Measurements from ENCODE around the gene GPR141.
A peak's percentile ranks its signal among the peaks of the same experiment; 100 is the strongest.

GPR141 gene

DNA sequence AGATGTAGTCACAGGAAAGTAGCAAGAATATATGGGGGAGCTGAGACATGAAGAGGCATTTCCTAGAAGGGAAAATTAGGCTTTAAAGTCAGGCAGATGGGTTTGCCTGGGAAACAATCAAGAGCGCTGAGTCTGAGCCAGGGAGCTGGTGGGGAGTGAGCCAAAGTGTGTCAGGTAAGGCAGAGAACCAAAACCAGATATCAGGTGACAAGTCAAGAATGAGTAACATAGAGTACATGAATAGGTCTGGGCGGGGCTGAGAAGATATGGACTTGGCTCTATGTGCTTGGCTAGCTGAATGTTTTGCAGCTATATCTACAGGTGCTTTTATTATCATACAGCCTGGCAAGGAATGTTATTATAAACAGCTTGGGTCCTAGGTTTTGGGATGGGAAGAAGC, 49.3 kb downstream of the GPR141 start:
- no peak for DNase-seq

DNA sequence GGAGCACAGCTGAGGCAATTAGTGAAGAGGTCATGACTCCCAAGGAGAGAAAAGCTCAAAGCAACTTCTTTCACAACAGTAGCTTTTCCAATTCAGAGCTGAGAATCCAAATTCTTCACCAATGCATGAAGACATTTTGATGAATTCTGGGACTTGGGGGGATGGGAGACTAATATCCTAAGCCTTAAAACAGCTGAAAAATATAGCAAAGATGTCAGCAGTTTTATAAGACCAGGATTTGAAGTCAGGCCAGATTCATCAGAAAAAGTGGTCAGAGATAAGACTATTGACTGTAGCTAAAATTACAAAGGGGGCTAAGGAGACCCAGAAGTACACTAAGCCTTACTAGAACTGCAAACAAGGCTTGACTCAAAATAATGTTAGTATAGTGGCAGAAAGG, 51.6 kb downstream of the GPR141 start:
- DNase-seq = no peak

DNA sequence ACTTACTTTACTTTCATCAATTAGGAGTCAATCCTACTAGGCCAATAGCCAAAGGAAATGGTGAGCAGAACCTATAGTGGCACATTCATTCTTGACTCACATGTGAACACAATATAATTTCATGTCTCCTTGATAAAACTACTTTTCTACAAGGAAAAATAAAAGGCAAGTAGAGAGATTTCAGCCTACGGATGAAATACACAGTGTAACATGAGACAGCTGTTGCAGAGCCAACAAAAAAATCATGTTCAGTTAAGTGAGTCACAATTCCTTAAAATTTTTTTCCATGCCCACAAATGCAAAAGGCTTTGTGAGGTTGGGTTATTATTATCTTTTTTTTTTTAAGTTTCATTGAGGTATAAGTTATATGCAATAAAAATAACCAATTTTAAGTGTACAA, 54.8 kb downstream of the GPR141 start:
- no peak for DNase-seq

DNA sequence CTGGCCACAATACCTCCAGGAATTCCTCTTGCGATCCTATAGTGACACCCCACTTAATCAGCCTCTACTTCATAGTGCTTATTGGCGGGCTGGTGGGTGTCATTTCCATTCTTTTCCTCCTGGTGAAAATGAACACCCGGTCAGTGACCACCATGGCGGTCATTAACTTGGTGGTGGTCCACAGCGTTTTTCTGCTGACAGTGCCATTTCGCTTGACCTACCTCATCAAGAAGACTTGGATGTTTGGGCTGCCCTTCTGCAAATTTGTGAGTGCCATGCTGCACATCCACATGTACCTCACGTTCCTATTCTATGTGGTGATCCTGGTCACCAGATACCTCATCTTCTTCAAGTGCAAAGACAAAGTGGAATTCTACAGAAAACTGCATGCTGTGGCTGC, 56.8 kb downstream of the GPR141 start:
- no peak for DNase-seq

DNA sequence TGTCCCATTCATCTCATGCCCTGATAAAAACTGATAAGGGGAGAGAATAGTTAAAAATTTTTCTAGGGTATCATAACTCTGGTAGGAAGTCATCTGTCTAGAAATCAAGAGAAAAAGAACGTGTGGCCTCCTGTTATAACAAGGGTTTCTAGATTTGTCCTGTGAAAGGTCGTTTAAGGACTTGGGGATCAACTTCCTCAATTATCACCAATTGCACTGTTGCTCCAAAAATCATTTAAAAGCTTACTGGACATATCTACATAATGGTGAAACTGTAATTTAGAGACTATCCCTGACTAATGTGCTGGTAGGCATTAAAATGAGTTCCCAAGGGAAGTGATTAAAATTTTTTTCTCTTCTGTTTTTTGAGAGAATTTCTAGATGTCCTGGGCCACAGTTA, 58.2 kb downstream of the GPR141 start:
- no peak for DNase-seq

DNA sequence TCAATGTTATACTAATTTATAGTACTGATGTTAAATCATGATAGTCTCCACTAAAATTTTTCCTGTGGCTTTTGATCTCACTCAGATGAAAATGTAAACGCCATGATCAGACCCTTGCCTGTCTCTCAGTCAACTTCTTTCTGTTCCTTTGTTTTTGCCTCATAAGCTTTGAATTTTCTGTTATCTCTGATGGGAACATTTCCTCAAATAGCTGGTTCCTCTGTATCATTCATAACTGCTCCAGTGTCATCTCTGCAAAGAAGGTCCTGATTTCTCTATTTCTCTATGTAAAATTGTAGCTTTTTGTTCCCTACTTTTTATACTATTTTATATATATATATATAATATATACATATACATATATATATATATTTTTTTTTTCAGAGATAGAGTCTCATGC, 67.5 kb downstream of the GPR141 start:
- no peak for DNase-seq

DNA sequence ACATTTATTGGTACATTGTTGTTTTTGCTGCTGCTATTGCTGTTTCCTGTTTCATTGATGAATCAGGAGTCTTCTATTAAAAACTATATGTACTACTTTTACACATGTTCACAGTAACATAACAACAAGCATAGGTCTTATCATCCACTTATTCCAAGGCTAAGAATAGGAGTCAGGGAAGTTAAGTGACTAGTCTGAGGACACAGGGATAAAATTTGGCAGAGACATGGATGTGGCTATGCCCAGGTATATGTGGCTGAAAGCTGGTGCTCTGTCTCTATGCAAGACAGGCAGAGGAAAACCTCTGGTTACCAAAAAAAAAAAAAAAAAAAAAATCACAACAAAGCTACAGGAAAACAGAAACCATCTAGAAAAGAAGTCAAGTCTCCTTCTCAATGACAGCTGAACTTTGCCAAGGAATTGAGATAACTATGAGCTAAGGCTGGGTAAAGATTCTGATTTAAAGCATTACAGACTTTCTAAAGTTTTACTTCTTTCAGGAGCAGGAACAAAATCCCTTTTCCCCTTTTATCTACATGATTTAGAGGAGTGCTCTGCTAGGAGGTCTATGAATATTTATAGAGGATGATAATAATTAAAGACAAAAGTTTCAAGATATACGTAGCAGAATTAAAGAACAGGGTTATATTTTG, 70.0 kb downstream of the GPR141 start:
- DNase-seq = no peak

DNA sequence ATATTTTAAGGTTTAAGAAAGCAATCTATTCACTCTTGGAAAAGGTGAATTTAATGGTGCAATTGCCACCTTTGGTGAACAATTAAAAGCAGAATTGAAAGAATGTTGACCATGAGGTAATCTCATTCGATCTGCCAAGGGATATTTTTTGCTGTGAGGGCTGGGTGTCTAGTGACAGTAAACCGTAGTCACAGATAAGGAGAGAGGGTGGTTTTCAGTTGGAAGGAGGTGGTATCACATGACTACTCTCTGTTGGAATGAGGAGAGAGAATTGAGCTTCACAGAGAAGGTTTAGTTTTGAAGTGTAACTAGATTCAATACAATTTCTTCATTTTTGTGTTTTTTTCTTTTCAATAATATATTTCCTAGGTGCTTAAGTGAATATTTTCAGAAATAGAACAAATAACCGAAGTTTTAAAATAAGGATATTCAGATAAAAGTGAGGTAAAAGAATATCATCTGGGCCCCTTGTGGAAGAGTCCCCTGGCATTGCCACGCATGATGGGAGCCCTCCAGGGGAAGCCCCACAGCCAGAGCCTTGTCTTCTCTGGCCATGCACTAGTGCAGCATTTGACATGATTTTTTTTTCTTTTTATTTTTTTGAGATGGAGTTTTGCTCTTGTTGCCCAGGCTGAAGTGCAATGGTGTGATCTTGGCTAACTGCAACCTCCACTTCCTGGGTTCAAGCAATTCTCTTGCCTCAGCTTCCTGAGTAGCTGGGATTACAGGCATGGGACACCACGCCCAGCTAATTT, 73.4 kb downstream of the GPR141 start:
- no peak for DNase-seq

DNA sequence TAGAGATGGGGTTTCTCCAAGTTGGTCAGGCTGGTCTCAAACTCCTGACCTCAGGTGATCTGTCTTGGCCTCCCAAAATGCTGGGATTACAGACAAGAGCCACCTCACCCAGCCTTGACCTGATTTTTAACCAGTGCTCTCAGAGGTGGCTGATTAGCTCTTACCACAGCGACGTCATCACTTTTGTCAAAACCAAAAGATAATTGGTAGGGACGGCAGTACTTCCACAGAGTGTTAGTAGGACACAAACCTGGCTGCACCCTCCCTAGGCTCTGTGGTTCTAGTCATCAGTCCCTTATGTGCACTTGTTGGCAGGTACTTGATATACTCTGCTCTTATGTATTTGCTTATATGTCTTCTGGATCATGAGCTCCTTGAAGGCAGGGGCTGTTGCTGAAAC, 74.0 kb downstream of the GPR141 start:
- no peak for DNase-seq

DNA sequence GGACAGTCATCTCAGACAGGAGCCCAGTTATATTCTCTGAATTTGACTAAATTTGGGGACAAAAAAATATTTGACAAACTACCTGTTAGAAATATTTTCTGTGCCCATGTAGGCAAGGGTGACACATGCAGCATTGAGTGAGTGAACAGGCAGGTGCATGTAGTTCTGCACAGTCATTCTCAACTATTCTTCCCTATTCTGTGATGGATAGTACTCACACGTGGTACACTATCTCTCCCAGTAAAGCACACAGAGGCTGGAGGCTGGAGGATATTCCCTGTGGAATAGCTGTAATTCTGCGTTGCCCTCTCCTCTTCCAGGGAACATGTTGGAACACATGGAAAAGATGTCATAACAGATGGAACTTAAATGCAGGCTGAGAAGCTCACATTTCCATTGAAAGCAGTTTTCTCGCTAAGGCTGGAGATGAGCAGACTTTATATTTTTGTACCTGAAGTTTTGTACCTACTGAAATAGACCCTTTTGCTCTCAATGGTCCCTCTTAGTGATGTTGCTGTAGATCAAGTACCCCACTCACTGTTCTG, 75.0 kb downstream of the GPR141 start:
- no peak for DNase-seq

DNA sequence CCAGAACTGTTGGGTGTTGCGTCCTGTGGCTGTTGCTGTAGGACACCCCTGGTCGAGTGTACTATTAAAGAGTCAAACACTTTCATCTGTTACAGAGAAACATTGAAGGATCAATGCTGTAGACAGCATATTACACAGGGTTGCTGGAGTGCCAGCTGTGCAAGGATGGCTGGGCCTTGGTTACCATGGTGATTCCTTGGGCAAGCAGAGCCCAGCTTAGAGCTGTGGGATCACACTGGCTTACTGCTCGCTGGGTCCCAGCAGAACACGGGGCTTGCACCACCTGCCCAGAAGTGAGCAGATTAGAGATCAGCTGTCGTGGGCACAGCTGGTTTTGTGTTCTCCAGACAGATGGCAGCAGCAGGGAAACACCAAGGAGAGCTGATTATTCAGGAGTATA, 76.0 kb downstream of the GPR141 start:
- peak in 1 of 2 experiments; percentile 5 for DNase-seq

DNA sequence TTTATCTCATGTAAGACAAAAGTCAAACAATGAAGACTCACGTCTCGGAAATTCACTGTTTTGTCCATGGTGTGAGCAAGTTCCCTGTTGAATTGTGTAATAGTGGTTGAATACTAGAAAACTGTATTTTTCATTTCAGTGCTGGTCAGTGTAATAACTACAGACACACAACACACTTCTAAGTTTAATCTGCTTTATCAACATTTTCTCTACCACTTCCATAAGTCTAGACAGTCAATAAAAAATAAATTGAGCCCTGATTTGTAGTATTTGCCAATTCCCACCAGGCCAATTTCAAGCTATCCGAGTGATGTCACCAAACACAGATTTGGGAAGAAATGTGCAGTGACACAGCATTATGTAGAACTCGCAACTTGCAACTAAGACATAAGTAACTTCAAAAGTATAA, 81.9 kb downstream of the GPR141 start:
- DNase-seq = no peak

DNA sequence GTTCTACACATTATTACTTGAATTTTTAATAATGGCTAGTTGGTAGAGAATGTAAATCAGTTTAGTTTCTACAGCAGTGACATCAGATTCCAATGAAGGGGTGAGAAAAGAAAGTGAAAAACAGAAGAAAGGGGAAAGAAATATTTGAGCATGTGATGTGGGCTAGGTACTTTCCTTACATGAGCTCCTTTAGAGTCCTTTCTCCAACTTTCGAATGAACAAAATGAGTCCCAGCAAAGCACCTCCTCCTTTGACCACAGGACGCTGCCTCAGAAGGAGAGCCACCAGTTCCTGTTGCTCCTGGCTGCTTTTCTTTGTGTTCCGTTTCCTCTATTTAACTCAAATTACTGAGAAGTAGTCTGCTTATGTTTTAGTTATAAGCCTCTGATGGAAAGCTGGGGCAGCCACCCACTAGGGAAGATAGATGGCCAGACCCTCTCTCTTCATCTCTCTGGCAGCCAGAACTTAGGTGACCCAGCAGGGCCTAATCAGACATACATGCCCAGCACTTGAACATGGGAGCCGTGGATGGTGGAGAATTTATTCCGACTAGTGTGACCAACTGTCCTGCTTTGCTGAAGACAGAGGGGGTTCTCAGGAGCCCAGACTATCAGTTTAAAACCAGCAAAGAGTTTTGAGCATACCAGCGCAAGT, 82.4 kb downstream of the GPR141 start:
- DNase-seq = no peak

DNA sequence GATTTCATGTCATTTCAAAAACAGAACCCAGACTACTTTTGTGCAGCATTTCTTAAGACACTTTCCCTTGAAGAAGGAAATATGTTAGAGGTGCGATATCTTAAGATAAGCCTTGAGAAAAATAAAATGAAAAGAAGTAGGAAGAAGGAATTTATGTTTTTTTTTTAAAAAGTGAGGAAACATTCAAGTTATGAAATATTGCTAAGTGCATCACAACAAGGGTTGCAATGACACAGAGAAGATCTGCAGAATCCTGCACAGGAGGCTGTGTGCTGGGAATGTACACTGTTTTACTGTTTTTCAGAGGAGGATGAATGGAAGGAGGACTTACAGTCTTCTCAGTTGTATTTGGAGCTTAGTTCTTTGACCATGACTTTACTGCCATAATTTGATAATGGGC, 85.0 kb downstream of the GPR141 start:
- DNase-seq = no peak

DNA sequence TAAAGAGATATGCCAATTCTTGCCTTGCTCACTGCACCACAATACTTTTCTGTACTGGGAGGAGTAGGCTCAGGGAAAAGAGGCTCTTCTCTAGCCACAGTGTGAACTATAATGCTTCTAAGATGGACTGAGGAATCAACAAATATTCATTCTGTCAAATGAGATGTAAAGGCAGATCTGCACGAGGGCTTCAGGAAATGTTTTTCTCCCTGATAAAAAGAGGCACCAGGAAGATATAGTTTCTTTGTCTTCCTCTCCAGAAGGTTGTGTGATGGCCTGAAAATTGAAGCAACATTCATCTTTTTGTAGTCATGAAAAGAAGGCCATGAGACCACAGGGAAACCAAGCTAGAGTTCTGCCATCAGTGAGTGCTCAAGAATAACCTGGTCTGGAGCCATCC, 85.7 kb downstream of the GPR141 start:
- DNase-seq = no peak

DNA sequence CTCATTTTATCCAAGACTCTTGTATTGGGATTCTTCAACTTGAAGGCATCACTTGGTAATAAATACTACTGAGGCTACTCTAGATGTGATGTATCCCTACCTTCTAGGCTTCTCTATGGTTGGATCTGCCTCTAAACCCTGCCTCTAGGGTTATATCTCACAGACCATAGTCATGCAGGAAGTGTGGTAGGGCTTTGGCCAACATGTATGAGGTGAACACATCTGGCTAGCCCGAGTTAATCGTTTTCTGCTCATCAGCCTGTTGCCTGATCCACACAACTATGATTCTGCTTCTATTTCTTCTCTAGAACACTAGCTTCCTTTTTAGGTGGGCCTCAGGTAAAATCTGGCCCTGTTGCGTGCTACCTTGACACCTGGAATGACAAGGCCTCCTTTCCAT, 86.2 kb downstream of the GPR141 start:
- no peak for DNase-seq

DNA sequence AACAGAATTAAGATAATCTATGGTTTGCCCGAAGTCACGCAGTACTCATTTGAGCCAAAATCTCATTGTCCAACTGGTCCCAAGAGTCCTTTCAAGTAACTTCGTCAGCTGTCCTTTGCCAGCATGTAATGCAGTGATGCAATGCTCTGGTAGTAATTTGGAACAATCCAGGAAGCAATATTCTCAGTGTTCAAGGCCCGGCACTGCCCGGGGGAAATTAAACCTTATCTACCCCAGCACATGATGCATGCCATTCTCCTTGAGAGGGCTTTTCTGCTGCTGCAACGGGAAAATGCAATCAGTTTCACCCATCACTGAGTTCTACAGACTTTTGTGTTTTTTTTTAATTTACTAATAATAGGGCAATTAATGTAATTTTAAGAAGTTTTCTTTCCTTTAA, 87.3 kb downstream of the GPR141 start:
- no peak for DNase-seq

DNA sequence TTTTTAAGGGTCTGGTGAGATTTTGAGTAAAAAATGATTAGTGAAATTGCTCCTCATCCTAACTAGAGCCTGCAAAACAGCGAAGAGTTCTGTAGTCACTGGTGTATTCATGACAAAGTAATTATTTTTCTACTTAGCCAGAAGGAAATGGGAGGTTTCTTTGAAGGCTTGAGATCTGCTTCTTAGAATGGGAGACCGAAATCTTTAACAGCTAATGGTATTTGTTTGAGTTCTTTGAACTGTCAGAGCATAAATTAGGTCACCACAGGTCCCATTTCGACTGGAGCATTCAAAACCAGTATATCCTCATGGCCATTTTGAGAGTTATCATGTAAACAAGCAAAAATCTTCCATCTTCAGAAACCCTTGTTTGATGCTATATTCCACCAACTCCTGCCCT, 87.8 kb downstream of the GPR141 start:
- DNase-seq = no peak

DNA sequence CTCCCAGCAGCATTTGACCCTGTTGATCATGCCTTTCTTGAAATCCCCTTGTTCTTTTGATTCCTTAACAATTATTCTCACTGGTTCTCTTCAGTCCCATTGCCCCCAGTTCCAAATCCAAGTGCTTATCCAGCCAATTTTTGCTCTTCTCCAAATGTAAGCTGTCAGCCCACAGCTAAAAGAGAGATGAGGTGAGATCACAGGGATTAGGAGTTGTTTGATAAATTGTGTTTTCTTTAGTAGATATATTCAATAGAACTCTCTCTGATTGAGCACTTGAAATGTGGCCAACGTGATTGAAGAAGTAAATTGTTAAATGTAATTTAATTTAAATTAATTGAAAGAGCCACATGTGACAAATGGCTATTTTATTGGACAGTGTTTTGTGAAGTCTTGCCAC, 88.2 kb downstream of the GPR141 start:
- DNase-seq = no peak

DNA sequence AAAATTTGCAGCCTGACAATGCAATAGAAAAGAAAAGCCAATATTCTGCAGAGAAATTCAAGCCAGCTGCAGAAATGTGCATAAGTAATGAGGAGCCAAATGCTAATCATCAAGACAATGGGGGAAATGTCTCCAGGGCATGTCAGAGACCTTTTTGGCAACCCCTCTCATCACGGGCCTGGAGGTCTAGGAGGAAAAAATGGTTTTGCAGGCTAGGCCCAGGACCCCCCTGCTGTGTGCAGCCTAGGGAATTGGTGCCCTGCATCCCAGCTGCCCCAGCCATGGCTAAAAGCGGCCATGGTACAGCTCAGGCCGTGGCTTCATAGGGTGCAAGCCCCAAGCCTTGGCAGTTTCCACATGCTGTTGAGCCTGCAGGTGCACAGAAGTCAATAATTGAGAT, 92.4 kb downstream of the GPR141 start:
- no peak for DNase-seq

DNA sequence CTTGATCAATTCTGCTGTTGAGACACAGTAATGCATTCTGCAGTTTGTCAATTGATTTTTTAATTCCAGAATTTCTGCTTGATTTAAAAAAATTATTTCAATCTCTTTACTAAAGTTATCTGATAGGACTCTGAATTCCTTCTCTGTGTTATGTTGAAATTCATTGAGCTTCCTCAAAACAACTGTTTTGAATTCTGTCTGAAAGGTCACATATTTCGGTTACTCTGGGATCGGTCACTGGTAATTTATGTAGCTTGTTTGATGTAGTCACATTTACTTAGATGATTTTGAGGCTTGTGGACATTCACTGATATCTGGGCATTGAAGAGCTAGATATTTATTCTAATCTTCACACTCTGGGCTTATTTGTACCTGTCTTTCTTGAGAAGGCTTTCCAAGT, 97.6 kb downstream of the GPR141 start:
- no peak for DNase-seq

DNA sequence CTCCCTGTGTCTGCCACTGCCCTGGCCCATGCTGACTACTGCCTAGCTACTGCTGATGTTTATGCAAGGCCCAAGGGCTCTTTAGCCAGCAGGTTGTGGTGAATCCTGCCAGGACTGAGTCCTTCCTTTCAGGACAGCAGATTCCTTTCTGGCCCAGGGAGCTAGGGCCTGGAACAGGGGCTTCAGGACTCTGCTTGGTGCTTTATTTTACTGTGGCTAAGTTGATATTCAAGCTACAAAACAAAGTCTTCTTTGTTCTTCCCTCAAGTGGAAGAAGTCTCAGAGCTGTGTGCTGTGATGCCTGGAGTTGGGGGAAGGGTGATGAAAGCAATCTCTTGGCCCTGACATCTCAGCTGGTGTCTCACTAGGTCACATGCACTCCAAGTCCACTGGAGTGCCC, 98.6 kb downstream of the GPR141 start:
- no peak for DNase-seq

DNA sequence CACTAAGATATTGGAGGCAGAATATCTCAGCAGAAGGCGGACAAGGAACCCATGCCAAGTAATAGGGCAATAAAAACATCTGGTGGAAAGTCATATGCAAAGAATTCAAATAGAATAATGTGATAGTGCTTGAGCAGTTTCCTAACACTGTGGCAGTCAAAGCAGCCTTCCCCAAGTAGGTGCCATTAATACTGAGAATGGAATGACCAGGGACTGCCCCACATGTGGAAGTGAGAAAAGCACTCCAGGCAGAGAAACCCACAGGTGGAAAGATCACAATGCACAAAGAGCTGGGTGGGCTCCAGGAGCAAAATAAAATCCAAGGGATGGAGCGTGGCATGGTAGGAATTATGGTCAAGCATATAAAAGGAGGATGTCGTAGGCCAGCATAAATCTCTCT, 100.4 kb downstream of the GPR141 start:
- DNase-seq = no peak
